HEK293 (cell line): ENCODE data around the gene OXA1L.

ENCODE experiments used
- CTCF ChIA-PET: fragments of 350-600 bp; formaldehyde crosslinking; extraction: SDS; loops from one replicate; lab custom pipeline; 2021; ENCODE audit warnings: antibody characterized with exemption; lab: Yijun Ruan, JAX
- POLR2A ChIA-PET: fragments of 300-600 bp; formaldehyde crosslinking; extraction: SDS; loops from one replicate; lab custom pipeline; 2020; ENCODE audit warnings: antibody characterized with exemption, inconsistent platforms; lab: Yijun Ruan, JAX
- H3K27ac ChIP-seq: fragments of 200-500 bp; sonication (Bioruptor generic); 2 replicates; pipeline ENCODE4 v1.5.1; 2014; ENCODE audit warnings: low read depth, low read length, control low read depth, inconsistent platforms; ENCODE audit errors: extremely low read depth
- H3K36me3 ChIP-seq, 2 experiments: fragments of 200-500 bp in 1 of 2; sonication (Bioruptor generic) in 1 of 2; 1 replicate in 1 of 2; 2 replicates in 1 of 2; pipeline ENCODE4 v1.5.1; 2014 to 2017; ENCODE audit warnings: inconsistent platforms in 2 of 2, low read length in 2 of 2; ENCODE audit not compliant: control insufficient read depth in 2 of 2, insufficient read depth in 1 of 2
- H3K4me1 ChIP-seq: fragments of 200-500 bp; sonication (Bioruptor generic); 2 replicates; pipeline ENCODE4 v1.5.1; 2014; ENCODE audit warnings: mild to moderate bottlenecking, low read length, inconsistent platforms; ENCODE audit not compliant: control insufficient read depth, insufficient read depth
- H3K4me3 ChIP-seq: 2 replicates; pipeline ENCODE4 v1.5.1; 2011; ENCODE audit warnings: low read depth, mild to moderate bottlenecking, control low read depth, low read length, moderate library complexity
- H3K9me3 ChIP-seq: fragments of 200-500 bp; sonication (Bioruptor generic); 2 replicates; pipeline ENCODE4 v1.5.1; 2014; ENCODE audit warnings: low read depth, low read length, inconsistent platforms; ENCODE audit not compliant: control insufficient read depth, insufficient read depth
- BCL11B ChIP-seq: fragments of 450-650 bp; formaldehyde crosslinking; IDR thresholded peaks from 2 replicates; pipeline ENCODE4 v1.5.1; 2016; ENCODE audit warnings: low read depth, missing biosample characterization, missing genetic modification characterization
- FEZF1 ChIP-seq: fragments of 450-650 bp; formaldehyde crosslinking; IDR thresholded peaks from 2 replicates; pipeline ENCODE4 v1.5.1; 2016; ENCODE audit warnings: missing biosample characterization, missing genetic modification characterization
- HOXA7 ChIP-seq: sonication (generic); formaldehyde crosslinking; IDR thresholded peaks from 2 replicates; pipeline ENCODE4 v1.8.1; 2022; ENCODE audit warnings: missing genetic modification reagents, borderline replicate concordance
- PRDM6 ChIP-seq: fragments of 450-650 bp; formaldehyde crosslinking; IDR thresholded peaks from 2 replicates; pipeline ENCODE4 v1.5.1; 2017; ENCODE audit warnings: missing biosample characterization, missing genetic modification characterization
- SALL2 ChIP-seq: fragments of 450-650 bp; formaldehyde crosslinking; IDR thresholded peaks from 2 replicates; pipeline ENCODE4 v1.5.0; 2017; ENCODE audit warnings: missing biosample characterization, mild to moderate bottlenecking, missing genetic modification characterization, borderline replicate concordance
- SP3 ChIP-seq: fragments of 450-650 bp; formaldehyde crosslinking; IDR thresholded peaks from 2 replicates; pipeline ENCODE4 v1.5.1; 2016; ENCODE audit warnings: missing biosample characterization, missing genetic modification characterization
- SP7 ChIP-seq: fragments of 450-650 bp; formaldehyde crosslinking; IDR thresholded peaks from 2 replicates; pipeline ENCODE4 v1.5.1; 2016; ENCODE audit warnings: missing biosample characterization, missing genetic modification characterization
- TRIM28 ChIP-seq: IDR thresholded peaks from 2 replicates; pipeline ENCODE4 v1.6.1; 2011; ENCODE audit warnings: low read length, control low read depth, borderline replicate concordance
- TSHZ1 ChIP-seq: fragments of 450-650 bp; formaldehyde crosslinking; IDR thresholded peaks from 2 replicates; pipeline ENCODE4 v1.5.1; 2016; ENCODE audit warnings: missing biosample characterization, missing genetic modification characterization, borderline replicate concordance
- ZNF140 ChIP-seq: fragments of 450-650 bp; formaldehyde crosslinking; IDR thresholded peaks from 2 replicates; pipeline ENCODE4 v1.5.1; 2016; ENCODE audit warnings: missing biosample characterization, missing genetic modification characterization
- ZNF175 ChIP-seq: fragments of 450-650 bp; formaldehyde crosslinking; IDR thresholded peaks from 2 replicates; pipeline ENCODE4 v1.5.1; 2016; ENCODE audit warnings: missing biosample characterization, missing genetic modification characterization
- ZNF19 ChIP-seq: fragments of 450-650 bp; formaldehyde crosslinking; IDR thresholded peaks from 2 replicates; pipeline ENCODE4; 2016; ENCODE audit warnings: missing biosample characterization, missing genetic modification characterization, low read depth
- ZNF324 ChIP-seq: fragments of 450-650 bp; formaldehyde crosslinking; IDR thresholded peaks from 2 replicates; pipeline ENCODE4 v1.5.1; 2016; ENCODE audit warnings: missing biosample characterization, missing genetic modification characterization
- ZNF362 ChIP-seq: fragments of 450-650 bp; formaldehyde crosslinking; IDR thresholded peaks from 2 replicates; pipeline ENCODE4 v1.5.1; 2016; ENCODE audit warnings: missing biosample characterization, missing genetic modification characterization
- ZNF426 ChIP-seq: fragments of 450-650 bp; formaldehyde crosslinking; IDR thresholded peaks from 2 replicates; pipeline ENCODE4 v1.5.1; 2017; ENCODE audit warnings: missing biosample characterization, missing genetic modification characterization, mild to moderate bottlenecking, inconsistent platforms, moderate library complexity
- ZNF48 ChIP-seq: fragments of 450-650 bp; formaldehyde crosslinking; IDR thresholded peaks from 2 replicates; pipeline ENCODE4 v1.5.1; 2016; ENCODE audit warnings: missing biosample characterization, missing genetic modification characterization
- ZNF561 ChIP-seq: fragments of 450-650 bp; IDR thresholded peaks from 2 replicates; pipeline ENCODE4 v1.5.1; 2018; ENCODE audit warnings: missing biosample characterization, missing genetic modification characterization, borderline replicate concordance
- ZNF600 ChIP-seq: fragments of 450-650 bp; formaldehyde crosslinking; IDR thresholded peaks from 2 replicates; pipeline ENCODE4 v1.5.1; 2016; ENCODE audit warnings: missing biosample characterization, missing genetic modification characterization
- ZNF610 ChIP-seq: fragments of 450-650 bp; formaldehyde crosslinking; IDR thresholded peaks from 2 replicates; pipeline ENCODE4 v1.5.1; 2016; ENCODE audit warnings: missing biosample characterization, missing genetic modification characterization, borderline replicate concordance
- ZNF664 ChIP-seq: fragments of 450-650 bp; formaldehyde crosslinking; IDR thresholded peaks from 2 replicates; pipeline ENCODE4 v1.5.1; 2016; ENCODE audit warnings: missing biosample characterization, missing genetic modification characterization
- TF ChIP-seq, protein P1 (sequence below): fragments of 450-650 bp; formaldehyde crosslinking; IDR thresholded peaks from 2 replicates; pipeline ENCODE4 v1.5.1; 2016; ENCODE audit warnings: missing biosample characterization, missing genetic modification characterization
- TF ChIP-seq, protein P2 (sequence below): fragments of 450-650 bp; formaldehyde crosslinking; IDR thresholded peaks from 2 replicates; pipeline ENCODE4 v1.5.1; 2016; ENCODE audit warnings: missing biosample characterization, missing genetic modification characterization
- TF ChIP-seq, protein P3 (sequence below): fragments of 450-650 bp; formaldehyde crosslinking; IDR thresholded peaks from 2 replicates; pipeline ENCODE4 v1.5.1; 2016; ENCODE audit warnings: missing biosample characterization, missing genetic modification characterization
- TF ChIP-seq, protein P4 (sequence below): fragments of 450-650 bp; formaldehyde crosslinking; IDR thresholded peaks from 2 replicates; pipeline ENCODE4; 2016; ENCODE audit warnings: missing biosample characterization, missing genetic modification characterization

The OXA1L gene

GRCh38 chr14:22791301-22791700 lies 24.8 kb downstream of the OXA1L start (continued):
- TF ChIP-seq FEZF1 (tag by site-specific recombination), result peak; percentile 41; the same call in 1 of the 2 replicates
- TF ChIP-seq, protein P1, sequence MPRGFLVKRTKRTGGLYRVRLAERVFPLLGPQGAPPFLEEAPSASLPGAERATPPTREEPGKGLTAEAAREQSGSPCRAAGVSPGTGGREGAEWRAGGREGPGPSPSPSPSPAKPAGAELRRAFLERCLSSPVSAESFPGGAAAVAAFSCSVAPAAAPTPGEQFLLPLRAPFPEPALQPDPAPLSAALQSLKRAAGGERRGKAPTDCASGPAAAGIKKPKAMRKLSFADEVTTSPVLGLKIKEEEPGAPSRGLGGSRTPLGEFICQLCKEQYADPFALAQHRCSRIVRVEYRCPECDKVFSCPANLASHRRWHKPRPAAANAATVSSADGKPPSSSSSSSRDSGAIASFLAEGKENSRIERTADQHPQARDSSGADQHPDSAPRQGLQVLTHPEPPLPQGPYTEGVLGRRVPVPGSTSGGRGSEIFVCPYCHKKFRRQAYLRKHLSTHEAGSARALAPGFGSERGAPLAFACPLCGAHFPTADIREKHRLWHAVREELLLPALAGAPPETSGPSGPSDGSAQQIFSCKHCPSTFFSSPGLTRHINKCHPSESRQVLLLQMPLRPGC (tag by site-specific recombination), result 0 out of 2 replicates have a peak, but pooled peaks have one; percentile 29
- TF ChIP-seq SP3 (tag by site-specific recombination), result 0 out of 2 replicates have a peak, but pooled peaks have one; percentile 32
- TF ChIP-seq SP7 (tag by site-specific recombination), result peak; percentile 63
- no peak for TF ChIP-seq ZNF324 (tag by site-specific recombination)

GRCh38 chr14:22792158-22792557 lies 25.7 kb downstream of the OXA1L start:
- ChIA-PET CTCF (interaction anchor here (0.6 to 1.0 kb wide), 2 partner anchors 31 to 47 kb away, joined by 3 to 6 read pairs; no protein-coding TSS in a partner anchor), POLR2A (interaction anchor here (0.6 kb wide), 1 partner anchor 108 kb away, joined by 3 read pairs; no protein-coding TSS in a partner anchor)
- H3K27ac ChIP-seq, result no peak overlapping the region
- no peaks in the 10 kb centered on the region for H3K36me3 ChIP-seq
- no peaks in the 10 kb centered on the region for H3K4me1 ChIP-seq
- H3K4me3 ChIP-seq, result no peak overlapping the region
- no peaks in the 10 kb centered on the region for H3K9me3 ChIP-seq
- TF ChIP-seq, protein P2, sequence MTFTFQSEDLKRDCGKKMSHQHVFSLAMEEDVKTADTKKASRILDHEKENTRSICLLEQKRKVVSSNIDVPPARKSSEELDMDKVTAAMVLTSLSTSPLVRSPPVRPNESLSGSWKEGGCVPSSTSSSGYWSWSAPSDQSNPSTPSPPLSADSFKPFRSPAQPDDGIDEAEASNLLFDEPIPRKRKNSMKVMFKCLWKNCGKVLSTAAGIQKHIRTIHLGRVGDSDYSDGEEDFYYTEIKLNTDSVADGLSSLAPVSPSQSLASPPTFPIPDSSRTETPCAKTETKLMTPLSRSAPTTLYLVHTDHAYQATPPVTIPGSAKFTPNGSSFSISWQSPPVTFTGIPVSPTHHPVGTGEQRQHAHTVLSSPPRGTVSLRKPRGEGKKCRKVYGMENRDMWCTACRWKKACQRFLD (tag by site-specific recombination), result no peak
- TF ChIP-seq ZNF610 (tag by site-specific recombination) (no peak), ZNF175 (tag by site-specific recombination) (no peak), TRIM28 (no peak), ZNF324 (tag by site-specific recombination) (no peak), ZNF19 (tag by site-specific recombination) (no peak), HOXA7 (CRISPR knock-in tag) (no peak), BCL11B (no peak), ZNF426 (no peak), ZNF600 (tag by site-specific recombination) (no peak), ZNF48 (no peak), ZNF140 (tag by site-specific recombination) (no peak), TSHZ1 (tag by site-specific recombination) (no peak), ZNF664 (tag by site-specific recombination) (no peak), ZNF561 (tag by site-specific recombination) (no peak), PRDM6 (tag by site-specific recombination) (no peak), ZNF362 (tag by site-specific recombination) (no peak), SALL2 (tag by site-specific recombination) (no peak)
- TF ChIP-seq, protein P3, sequence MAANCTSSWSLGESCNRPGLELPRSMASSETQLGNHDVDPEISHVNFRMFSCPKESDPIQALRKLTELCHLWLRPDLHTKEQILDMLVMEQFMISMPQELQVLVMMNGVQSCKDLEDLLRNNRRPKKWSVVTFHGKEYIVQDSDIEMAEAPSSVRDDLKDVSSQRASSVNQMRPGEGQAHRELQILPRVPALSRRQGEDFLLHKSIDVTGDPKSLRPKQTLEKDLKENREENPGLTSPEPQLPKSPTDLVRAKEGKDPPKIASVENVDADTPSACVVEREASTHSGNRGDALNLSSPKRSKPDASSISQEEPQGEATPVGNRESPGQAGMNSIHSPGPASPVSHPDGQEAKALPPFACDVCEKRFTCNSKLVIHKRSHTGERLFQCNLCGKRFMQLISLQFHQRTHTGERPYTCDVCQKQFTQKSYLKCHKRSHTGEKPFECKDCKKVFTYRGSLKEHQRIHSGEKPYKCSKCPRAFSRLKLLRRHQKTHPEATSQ (tag by site-specific recombination), result no peak
- TF ChIP-seq, protein P4, sequence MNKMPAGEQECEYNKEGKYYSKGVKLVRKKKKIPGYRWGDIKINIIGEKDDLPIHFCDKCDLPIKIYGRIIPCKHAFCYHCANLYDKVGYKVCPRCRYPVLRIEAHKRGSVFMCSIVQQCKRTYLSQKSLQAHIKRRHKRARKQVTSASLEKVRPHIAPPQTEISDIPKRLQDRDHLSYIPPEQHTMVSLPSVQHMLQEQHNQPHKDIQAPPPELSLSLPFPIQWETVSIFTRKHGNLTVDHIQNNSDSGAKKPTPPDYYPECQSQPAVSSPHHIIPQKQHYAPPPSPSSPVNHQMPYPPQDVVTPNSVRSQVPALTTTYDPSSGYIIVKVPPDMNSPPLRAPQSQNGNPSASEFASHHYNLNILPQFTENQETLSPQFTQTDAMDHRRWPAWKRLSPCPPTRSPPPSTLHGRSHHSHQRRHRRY, result no peak
